MM.1S (cell line): ENCODE data around the gene GFOD1.

Source experiments
- DNase-seq: peaks from one replicate; pipeline ENCODE4 v3.0.0-alpha.2; 2015
- H2AFZ ChIP-seq: fragments of 300-600 bp; sonication (generic); 2 replicates; pipeline ENCODE4 v1.6.0; 2016; ENCODE audit warnings: antibody characterized with exemption, low read length
- H3F3A ChIP-seq: fragments of 300-600 bp; sonication (generic); 2 replicates; pipeline ENCODE4 v1.6.1; 2016; ENCODE audit warnings: mild to moderate bottlenecking, antibody characterized with exemption, low read length, moderate library complexity, mixed read lengths; ENCODE audit not compliant: insufficient read depth
- H3K27ac ChIP-seq: fragments of 300-600 bp; sonication (generic); 2 replicates; pipeline ENCODE4 v1.5.1; 2016; ENCODE audit warnings: mild to moderate bottlenecking, low read length
- H3K27me3 ChIP-seq: fragments of 300-600 bp; sonication (generic); replicated peaks from 2 replicates; pipeline ENCODE4 v1.6.0; 2016; ENCODE audit warnings: low read length; ENCODE audit not compliant: insufficient read depth
- H3K36me3 ChIP-seq: fragments of 300-600 bp; sonication (generic); replicated peaks from 2 replicates; pipeline ENCODE4 v1.6.1; 2016; ENCODE audit warnings: mild to moderate bottlenecking, low read length, mixed read lengths; ENCODE audit not compliant: insufficient read depth
- H3K4me1 ChIP-seq: fragments of 300-600 bp; sonication (generic); 2 replicates; pipeline ENCODE4 v1.6.1; 2016; ENCODE audit warnings: low read length, mixed read lengths
- H3K4me2 ChIP-seq: fragments of 300-600 bp; sonication (generic); 2 replicates; pipeline ENCODE4 v1.6.0; 2016; ENCODE audit warnings: low read depth, low read length
- H3K4me3 ChIP-seq: fragments of 300-600 bp; sonication (generic); 2 replicates; pipeline ENCODE4 v1.5.1; 2016; ENCODE audit warnings: low read length, mixed read lengths
- H3K79me2 ChIP-seq: fragments of 300-600 bp; sonication (generic); 2 replicates; pipeline ENCODE4 v1.6.1; 2016; ENCODE audit warnings: mixed run types, low read length, mixed read lengths
- H3K9ac ChIP-seq: fragments of 300-600 bp; sonication (generic); 2 replicates; pipeline ENCODE4 v1.6.1; 2016; ENCODE audit warnings: low read length, mixed read lengths
- H3K9me2 ChIP-seq: fragments of 300-600 bp; sonication (generic); replicated peaks from 2 replicates; pipeline ENCODE4 v1.6.1; 2016; ENCODE audit warnings: mild to moderate bottlenecking, low read length, mixed read lengths; ENCODE audit not compliant: insufficient read depth
- H3K9me3 ChIP-seq: fragments of 300-600 bp; sonication (generic); replicated peaks from 2 replicates; pipeline ENCODE4 v1.6.1; 2016; ENCODE audit warnings: mild to moderate bottlenecking, low read length, mixed read lengths; ENCODE audit not compliant: insufficient read depth
- H4K20me1 ChIP-seq: fragments of 300-600 bp; sonication (generic); 2 replicates; pipeline ENCODE4 v1.6.1; 2016; ENCODE audit warnings: mild to moderate bottlenecking, low read length, moderate library complexity, mixed read lengths; ENCODE audit not compliant: insufficient read depth
- EZH2 ChIP-seq: fragments of 300-600 bp; sonication (generic); optimal IDR thresholded peaks from 2 replicates; pipeline ENCODE3; 2017; ENCODE audit warnings: low read depth, mild to moderate bottlenecking, antibody characterized with exemption, low read length, mixed read lengths
- EZH2phosphoT487 ChIP-seq: fragments of 300-600 bp; sonication (generic); IDR thresholded peaks from 2 replicates; pipeline ENCODE4 v1.6.1; 2018; ENCODE audit warnings: antibody characterized with exemption, low read length
- TF ChIP-seq, protein P1 (sequence below): fragments of 300-600 bp; sonication (generic); IDR thresholded peaks from 2 replicates; pipeline ENCODE4 v1.5.1; 2016; ENCODE audit warnings: antibody characterized with exemption, low read length, mixed read lengths

Gene GFOD1

DNA sequence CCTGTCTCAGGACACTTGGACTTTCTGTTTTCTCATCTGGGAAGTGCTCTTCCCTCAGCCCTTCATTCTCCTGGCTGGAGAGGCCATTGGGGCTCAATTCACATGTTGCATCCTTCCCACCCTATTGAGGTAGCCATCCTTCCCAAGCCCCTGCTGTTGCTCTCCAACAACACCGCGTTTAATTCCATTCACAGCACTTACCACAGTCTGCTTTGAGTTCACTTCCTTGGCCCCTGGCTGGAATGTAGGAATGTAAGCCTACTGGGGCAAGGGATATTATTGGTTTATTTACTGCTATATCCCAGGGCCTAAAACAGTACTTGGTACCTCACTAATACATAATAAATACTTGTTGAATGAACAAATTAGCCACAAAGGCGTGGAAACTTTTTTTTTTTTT is 6.7 kb upstream of the GFOD1 start:
- TF ChIP-seq EZH2 (no peak), EZH2phosphoT487 (no peak)
- TF ChIP-seq, protein P1, sequence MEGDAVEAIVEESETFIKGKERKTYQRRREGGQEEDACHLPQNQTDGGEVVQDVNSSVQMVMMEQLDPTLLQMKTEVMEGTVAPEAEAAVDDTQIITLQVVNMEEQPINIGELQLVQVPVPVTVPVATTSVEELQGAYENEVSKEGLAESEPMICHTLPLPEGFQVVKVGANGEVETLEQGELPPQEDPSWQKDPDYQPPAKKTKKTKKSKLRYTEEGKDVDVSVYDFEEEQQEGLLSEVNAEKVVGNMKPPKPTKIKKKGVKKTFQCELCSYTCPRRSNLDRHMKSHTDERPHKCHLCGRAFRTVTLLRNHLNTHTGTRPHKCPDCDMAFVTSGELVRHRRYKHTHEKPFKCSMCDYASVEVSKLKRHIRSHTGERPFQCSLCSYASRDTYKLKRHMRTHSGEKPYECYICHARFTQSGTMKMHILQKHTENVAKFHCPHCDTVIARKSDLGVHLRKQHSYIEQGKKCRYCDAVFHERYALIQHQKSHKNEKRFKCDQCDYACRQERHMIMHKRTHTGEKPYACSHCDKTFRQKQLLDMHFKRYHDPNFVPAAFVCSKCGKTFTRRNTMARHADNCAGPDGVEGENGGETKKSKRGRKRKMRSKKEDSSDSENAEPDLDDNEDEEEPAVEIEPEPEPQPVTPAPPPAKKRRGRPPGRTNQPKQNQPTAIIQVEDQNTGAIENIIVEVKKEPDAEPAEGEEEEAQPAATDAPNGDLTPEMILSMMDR, result no peak
- Histone ChIP-seq H3K27ac (no peak overlapping the region), H2AFZ (no peak overlapping the region)

DNA sequence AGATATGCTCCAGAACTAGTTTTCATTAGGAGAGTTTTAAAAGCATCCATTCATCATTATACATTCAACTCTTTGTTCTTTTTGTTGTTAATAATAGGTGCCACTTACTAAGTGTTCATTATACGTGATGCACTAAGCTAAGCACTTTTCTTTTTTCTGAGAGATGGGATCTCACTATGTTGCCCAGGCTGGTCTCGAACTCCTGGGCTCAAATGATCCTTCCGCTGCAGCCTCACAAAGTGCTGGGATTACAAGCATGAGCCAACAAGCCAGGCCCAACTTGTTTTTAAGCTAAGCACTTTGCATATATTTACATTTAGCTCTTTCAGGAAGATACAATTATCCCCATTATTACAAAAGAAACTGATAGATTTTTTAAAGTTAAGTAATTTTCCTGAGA is 5.7 kb upstream of the GFOD1 start:
- no peak overlapping the region for H3K9ac ChIP-seq
- peaks cover 9% of the 10 kb centered on the region for H3K4me1 ChIP-seq
- H3K4me3 ChIP-seq, result no peak overlapping the region
- no peaks in the 10 kb centered on the region for H4K20me1 ChIP-seq
- no peaks in the 10 kb centered on the region for H3K9me2 ChIP-seq
- H2AFZ ChIP-seq, result no peak overlapping the region
- no peaks in the 10 kb centered on the region for H3K9me3 ChIP-seq
- H3K79me2 ChIP-seq, result no peaks in the 10 kb centered on the region
- no peaks in the 10 kb centered on the region for H3K36me3 ChIP-seq
- DNase-seq, result no peak
- no peaks in the 10 kb centered on the region for H3K27me3 ChIP-seq
- TF ChIP-seq, protein P1, result no peak
- TF ChIP-seq EZH2phosphoT487 (no peak), EZH2 (no peak)
- H3K4me2 ChIP-seq, result no peak overlapping the region
- H3K27ac ChIP-seq, result no peak overlapping the region
- no peaks in the 10 kb centered on the region for H3F3A ChIP-seq

More for the DNA sequence above, 6.7 kb upstream of the GFOD1 start:
- no peaks in the 10 kb centered on the region for H3K9me2 ChIP-seq
- H3K4me1 ChIP-seq, result peaks cover 5% of the 10 kb centered on the region
- H3K79me2 ChIP-seq, result no peaks in the 10 kb centered on the region
- no peaks in the 10 kb centered on the region for H3K9me3 ChIP-seq
- H3K36me3 ChIP-seq, result no peaks in the 10 kb centered on the region
- no peaks in the 10 kb centered on the region for H3K27me3 ChIP-seq
- no peaks in the 10 kb centered on the region for H3F3A ChIP-seq
- no peak overlapping the region for H3K4me3 ChIP-seq
- DNase-seq, result no peak
- no peak overlapping the region for H3K9ac ChIP-seq
- no peak overlapping the region for H3K4me2 ChIP-seq
- H4K20me1 ChIP-seq, result no peaks in the 10 kb centered on the region

- H3K79me2 ChIP-seq, result no peaks in the 10 kb centered on the region
- TF ChIP-seq, protein P1, result no peak
- no peak for TF ChIP-seq EZH2phosphoT487
- TF ChIP-seq EZH2, result no peak
- peaks cover 9% of the 10 kb centered on the region for H3K4me1 ChIP-seq
- H3K27ac ChIP-seq, result no peak overlapping the region
- H3K36me3 ChIP-seq, result no peaks in the 10 kb centered on the region
- no peaks in the 10 kb centered on the region for H3K9me2 ChIP-seq
- DNase-seq, result no peak
- H2AFZ ChIP-seq, result no peak overlapping the region
- no peak overlapping the region for H3K4me3 ChIP-seq
- no peaks in the 10 kb centered on the region for H4K20me1 ChIP-seq
- no peak overlapping the region for H3K4me2 ChIP-seq
- peaks cover 4% of the 10 kb centered on the region for H3F3A ChIP-seq
- no peaks in the 10 kb centered on the region for H3K9me3 ChIP-seq
- H3K27me3 ChIP-seq, result no peaks in the 10 kb centered on the region
- H3K9ac ChIP-seq, result no peak overlapping the region
Measured at GRCh38 chr6:13492357-13492756, 5.0 kb upstream of the GFOD1 start.
